GM19099 (cell line): ENCODE data around the gene RBCK1.

ENCODE experiments used
- POLR2A ChIP-seq: IDR thresholded peaks from 3 replicates; pipeline ENCODE4 v1.6.1; 2011; ENCODE audit warnings: low read depth; ENCODE audit not compliant: insufficient read length; ENCODE audit errors: extremely low read depth

RBCK1 gene

GRCh38 chr20:460707-461106, 52.6 kb downstream of the RBCK1 start:
- TF ChIP-seq POLR2A = no peak

GRCh38 chr20:461254-462198, 53.4 kb downstream of the RBCK1 start:
- no peak for TF ChIP-seq POLR2A

- peak; percentile 81 for TF ChIP-seq POLR2A
Measured at GRCh38 chr20:462199-462991, 54.3 kb downstream of the RBCK1 start, which contains the start of gene TBC1D20. Gene TBC1D20 (minus strand): TSS chr20:462533. CDS start chr20:462405, 128 bp downstream.

- TF ChIP-seq POLR2A = no peak
Measured at GRCh38 chr20:467755-468154, 59.7 kb downstream of the RBCK1 start.

- no peak for TF ChIP-seq POLR2A
Measured at GRCh38 chr20:469746-470490, 61.8 kb downstream of the RBCK1 start.

GRCh38 chr20:472137-472846, 64.2 kb downstream of the RBCK1 start:
- TF ChIP-seq POLR2A = no peak

- no peak for TF ChIP-seq POLR2A
Measured at GRCh38 chr20:472889-473292, 64.8 kb downstream of the RBCK1 start.

GRCh38 chr20:474581-474980, 66.5 kb downstream of the RBCK1 start:
- TF ChIP-seq POLR2A = no peak

GRCh38 chr20:475463-476357, 67.6 kb downstream of the RBCK1 start:
- TF ChIP-seq POLR2A = no peak

- TF ChIP-seq POLR2A = no peak
Measured at GRCh38 chr20:478010-478948, 70.2 kb downstream of the RBCK1 start.

- TF ChIP-seq POLR2A = no peak
Measured at GRCh38 chr20:478949-479429, 70.9 kb downstream of the RBCK1 start.

- TF ChIP-seq POLR2A = no peak
Measured at GRCh38 chr20:479487-479886, 71.4 kb downstream of the RBCK1 start.

- no peak for TF ChIP-seq POLR2A
Measured at GRCh38 chr20:480044-480443, 71.9 kb downstream of the RBCK1 start.

GRCh38 chr20:481167-481566, 73.1 kb downstream of the RBCK1 start:
- no peak for TF ChIP-seq POLR2A
